GM12878 (cell line): Measurements from ENCODE around the gene LMO7. TPM values are rescaled to one million over a fixed set of nuclear protein-coding genes. Genes with fewer than 3 reads are reported as not detected.

Experiments
- ATAC-seq: fragments of 200-7000 bp; cut with Tn5 transposase; 3 replicates; pipeline ENCODE4 v1.9.1; 2020; ENCODE audit warnings: mild to moderate bottlenecking, moderate library complexity
- BruUV-seq: library from RNA; stranded (reverse); fragments of 400-500 nt; replicated peaks from 2 replicates; lab custom pipeline; 2021; lab: Mats Ljungman, UMichigan
- CTCF ChIA-PET: fragments of 300-600 bp; sonication (Branson Sonifier 250); formaldehyde crosslinking; extraction: SDS; loops from one replicate; lab custom pipeline; 2021; ENCODE audit warnings: inconsistent platforms; lab: Yijun Ruan, JAX
- POLR2A ChIA-PET: fragments of 350-600 bp; formaldehyde crosslinking; extraction: SDS; loops from one replicate; lab custom pipeline; 2021; ENCODE audit warnings: inconsistent platforms; lab: Charles Lee
- RAD21 ChIA-PET: fragments of 300-600 bp; sonication (Branson Sonifier 250); formaldehyde crosslinking; loops from one replicate; lab custom pipeline; 2023; ENCODE audit warnings: antibody characterized with exemption; ENCODE audit not compliant: unreplicated experiment; lab: Charles Lee
- SMC1A ChIA-PET: fragments of 300-600 bp; sonication (Branson Sonifier 250); formaldehyde crosslinking; loops from one replicate; lab custom pipeline; 2023; ENCODE audit not compliant: unreplicated experiment, uncharacterized antibody; lab: Charles Lee
- DNase-seq: peaks from one replicate; pipeline ENCODE4 v3.0.0-alpha.2; 2011; ENCODE audit warnings: low read depth, low spot score
- FAIRE-seq: peaks from 3 replicates; lab custom pipeline; 2011; peaks lifted over from hg19 to GRCh38; lab: Jason Lieb, UNC
- H2AFZ ChIP-seq: 2 replicates; pipeline ENCODE4 v1.6.0; 2011; ENCODE audit warnings: low read depth, low read length, control low read depth; ENCODE audit not compliant: control insufficient read depth
- H3K27ac ChIP-seq: 2 replicates; pipeline ENCODE4 v1.5.1; 2011; ENCODE audit warnings: control low read depth; ENCODE audit not compliant: control insufficient read depth, insufficient read depth
- H3K27me3 ChIP-seq, 2 experiments: replicated peaks in 1 of 2; 2 replicates each; pipeline versions ENCODE4 v1.6.0 to v1.6.1; 2011; ENCODE audit warnings: low read length in 1 of 2; ENCODE audit not compliant: control insufficient read depth in 2 of 2, insufficient read depth in 2 of 2
- H3K36me3 ChIP-seq, 2 experiments: 2 replicates each; pipeline ENCODE4 v1.5.1; 2011; ENCODE audit warnings: low read length in 1 of 2; ENCODE audit not compliant: control insufficient read depth in 2 of 2, insufficient read depth in 2 of 2
- H3K4me1 ChIP-seq: 2 replicates; pipeline ENCODE4 v1.6.1; 2011; ENCODE audit warnings: mild to moderate bottlenecking, low read length, moderate library complexity, mixed read lengths; ENCODE audit not compliant: control insufficient read depth, insufficient read depth
- H3K4me2 ChIP-seq: 2 replicates; pipeline ENCODE4 v1.6.0; 2011; ENCODE audit warnings: control low read depth; ENCODE audit not compliant: control insufficient read depth, insufficient read depth
- H3K4me3 ChIP-seq: fragments of 200-600 bp; sonication (generic); 2 replicates; pipeline ENCODE4 v1.5.1; 2016
- H3K79me2 ChIP-seq: 2 replicates; pipeline ENCODE4 v1.6.0; 2011; ENCODE audit warnings: low read length; ENCODE audit not compliant: control insufficient read depth, insufficient read depth
- H3K9ac ChIP-seq: 2 replicates; pipeline ENCODE4 v1.8.0; 2011; ENCODE audit warnings: low read length, control low read depth, mixed read lengths; ENCODE audit not compliant: control insufficient read depth, insufficient read depth
- H3K9me3 ChIP-seq: replicated peaks from 3 replicates; pipeline ENCODE4 v1.5.1; 2011; ENCODE audit warnings: mild to moderate bottlenecking, low read length; ENCODE audit not compliant: control insufficient read depth, insufficient read depth
- H4K20me1 ChIP-seq: 2 replicates; pipeline ENCODE4 v1.6.0; 2011; ENCODE audit not compliant: control insufficient read depth, insufficient read depth
- ASH2L ChIP-seq: fragments of 300-600, 200-600 bp; sonication (generic); IDR thresholded peaks from 2 replicates; pipeline ENCODE4 v1.6.1; 2017; ENCODE audit warnings: low read depth, mild to moderate bottlenecking, borderline replicate concordance
- CHD4 ChIP-seq: fragments of 200-600 bp; sonication (generic); IDR thresholded peaks from 2 replicates; pipeline ENCODE4 v1.6.1; 2016; ENCODE audit warnings: mild to moderate bottlenecking
- POLR2AphosphoS2 ChIP-seq: IDR thresholded peaks from 2 replicates; pipeline ENCODE4 v1.6.1; 2011; ENCODE audit warnings: low read depth, mild to moderate bottlenecking, low read length, improper control_type of control experiment, moderate library complexity
- RAD21 ChIP-seq: IDR thresholded peaks from 2 replicates; pipeline ENCODE4 v1.6.1; 2011; ENCODE audit warnings: mild to moderate bottlenecking, low read depth, low read length, moderate library complexity; ENCODE audit not compliant: insufficient read depth
- SMAD5 ChIP-seq: IDR thresholded peaks from 2 replicates; pipeline ENCODE4 v1.6.1; 2016; ENCODE audit warnings: antibody characterized with exemption, low read depth
- ZNF24 ChIP-seq: fragments of 450-650 bp; IDR thresholded peaks from 2 replicates; pipeline ENCODE4 v1.6.1; 2017; ENCODE audit warnings: antibody characterized with exemption, mild to moderate bottlenecking
- ZZZ3 ChIP-seq: IDR thresholded peaks from 2 replicates; pipeline ENCODE4 v1.6.1; 2011; ENCODE audit warnings: low read depth; ENCODE audit not compliant: control insufficient read depth, insufficient read length
- in situ Hi-C: fragments of 300-500 bp; cut with MboI; formaldehyde crosslinking; loops from 9 replicates; pipeline ENCODE4 v1.14.3; 2018; ENCODE audit warnings: mixed read lengths
- intact Hi-C: fragments of 100-400 bp; cut with micrococcal nuclease; formaldehyde crosslinking; loops from one replicate; pipeline ENCODE4 v1.14.2; 2022; ENCODE audit not compliant: unreplicated experiment
- polyA plus RNA-seq, 11 experiments: library from polyadenylated mRNA; depleted of rRNA in 4 of 11; unstranded in 6 of 11; stranded (reverse) in 5 of 11; fragments of >200 nt; fragmentation: Nextera tagmentation in 4 of 11; fragmentation: Illumina TruSeq in 1 of 11; extraction: Ambion mirVana in 4 of 11; extraction: Trizol in 1 of 11; gene quantifications; 1 replicate in 1 of 11; 2 replicates in 10 of 11; pipeline versions ENCODE4 v1.2.1 to v1.2.3, GENCODE V29; 2011 to 2016; ENCODE audit warnings: inconsistent platforms in 2 of 11, missing spikeins in 2 of 11, low read depth in 1 of 11
- total RNA-seq, 4 experiments: library from RNA; depleted of rRNA in 3 of 4; stranded (reverse); fragments of >200 nt in 3 of 4; fragmentation: Illumina TruSeq in 1 of 4; extraction: Trizol in 1 of 4; gene quantifications; 2 replicates each; pipeline versions ENCODE4 v1.2.1 to v1.2.3, GENCODE V29; 2013 to 2021
- TF ChIP-seq, protein P1 (sequence below): IDR thresholded peaks from 2 replicates; pipeline ENCODE4 v1.6.1; 2011; ENCODE audit warnings: mild to moderate bottlenecking, low read depth, low read length, moderate library complexity; ENCODE audit not compliant: insufficient replicate concordance
- TF ChIP-seq, protein P2 (sequence below): fragments of 150-350 bp; IDR thresholded peaks from 2 replicates; pipeline ENCODE4 v1.6.1; 2016; ENCODE audit warnings: low read depth, low read length
- TF ChIP-seq, protein P3 (sequence below): fragments of 450-650 bp; conservative IDR thresholded peaks from 2 replicates; pipeline ENCODE4 v1.6.1; 2017; ENCODE audit warnings: mild to moderate bottlenecking, moderate library complexity

LMO7 gene
- total and polyA plus RNA-seq, 10 of the 15 experiments (the other 5 are each of a cell fraction or from before 2014, with no cell fraction given), result 8.5 to 67.8 (median 36.8) TPM

DNA sequence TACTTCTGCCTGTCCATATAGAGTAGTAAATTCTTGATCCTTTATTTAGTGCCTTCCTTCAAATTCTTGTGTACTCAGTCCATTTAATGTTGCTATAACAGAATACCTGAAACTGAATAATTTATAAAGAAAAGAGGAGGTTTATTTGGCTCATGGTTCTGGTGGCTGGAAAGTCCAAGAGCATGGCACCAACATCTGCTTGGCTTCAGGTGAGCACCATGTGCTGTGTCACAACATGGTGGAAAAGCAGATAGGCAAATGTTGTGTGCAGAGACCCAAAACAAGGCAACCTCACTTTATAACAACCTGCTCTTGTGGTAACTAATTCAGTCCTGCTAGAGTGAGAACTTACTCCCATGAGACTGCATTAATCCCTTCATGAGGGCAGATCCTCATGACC is 195.3 kb downstream of the LMO7 start:
- H3K79me2 ChIP-seq, result no peaks in the 10 kb centered on the region
- H4K20me1 ChIP-seq, result no peaks in the 10 kb centered on the region
- no peak overlapping the region for H3K4me3 ChIP-seq
- intact Hi-C loops (no loop called here), in situ Hi-C loops (no loop called here)
- DNase-seq, result no peak
- H3K4me2 ChIP-seq, result no peak overlapping the region
- H2AFZ ChIP-seq, result no peak overlapping the region
- no peak for TF ChIP-seq ZNF24
- TF ChIP-seq, protein P1, sequence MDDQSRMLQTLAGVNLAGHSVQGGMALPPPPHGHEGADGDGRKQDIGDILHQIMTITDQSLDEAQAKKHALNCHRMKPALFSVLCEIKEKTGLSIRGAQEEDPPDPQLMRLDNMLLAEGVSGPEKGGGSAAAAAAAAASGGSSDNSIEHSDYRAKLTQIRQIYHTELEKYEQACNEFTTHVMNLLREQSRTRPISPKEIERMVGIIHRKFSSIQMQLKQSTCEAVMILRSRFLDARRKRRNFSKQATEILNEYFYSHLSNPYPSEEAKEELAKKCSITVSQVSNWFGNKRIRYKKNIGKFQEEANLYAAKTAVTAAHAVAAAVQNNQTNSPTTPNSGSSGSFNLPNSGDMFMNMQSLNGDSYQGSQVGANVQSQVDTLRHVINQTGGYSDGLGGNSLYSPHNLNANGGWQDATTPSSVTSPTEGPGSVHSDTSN, result no peak
- TF ChIP-seq RAD21, result no peak
- no peak for TF ChIP-seq CHD4
- no peak for TF ChIP-seq ZZZ3
- TF ChIP-seq, protein P2, sequence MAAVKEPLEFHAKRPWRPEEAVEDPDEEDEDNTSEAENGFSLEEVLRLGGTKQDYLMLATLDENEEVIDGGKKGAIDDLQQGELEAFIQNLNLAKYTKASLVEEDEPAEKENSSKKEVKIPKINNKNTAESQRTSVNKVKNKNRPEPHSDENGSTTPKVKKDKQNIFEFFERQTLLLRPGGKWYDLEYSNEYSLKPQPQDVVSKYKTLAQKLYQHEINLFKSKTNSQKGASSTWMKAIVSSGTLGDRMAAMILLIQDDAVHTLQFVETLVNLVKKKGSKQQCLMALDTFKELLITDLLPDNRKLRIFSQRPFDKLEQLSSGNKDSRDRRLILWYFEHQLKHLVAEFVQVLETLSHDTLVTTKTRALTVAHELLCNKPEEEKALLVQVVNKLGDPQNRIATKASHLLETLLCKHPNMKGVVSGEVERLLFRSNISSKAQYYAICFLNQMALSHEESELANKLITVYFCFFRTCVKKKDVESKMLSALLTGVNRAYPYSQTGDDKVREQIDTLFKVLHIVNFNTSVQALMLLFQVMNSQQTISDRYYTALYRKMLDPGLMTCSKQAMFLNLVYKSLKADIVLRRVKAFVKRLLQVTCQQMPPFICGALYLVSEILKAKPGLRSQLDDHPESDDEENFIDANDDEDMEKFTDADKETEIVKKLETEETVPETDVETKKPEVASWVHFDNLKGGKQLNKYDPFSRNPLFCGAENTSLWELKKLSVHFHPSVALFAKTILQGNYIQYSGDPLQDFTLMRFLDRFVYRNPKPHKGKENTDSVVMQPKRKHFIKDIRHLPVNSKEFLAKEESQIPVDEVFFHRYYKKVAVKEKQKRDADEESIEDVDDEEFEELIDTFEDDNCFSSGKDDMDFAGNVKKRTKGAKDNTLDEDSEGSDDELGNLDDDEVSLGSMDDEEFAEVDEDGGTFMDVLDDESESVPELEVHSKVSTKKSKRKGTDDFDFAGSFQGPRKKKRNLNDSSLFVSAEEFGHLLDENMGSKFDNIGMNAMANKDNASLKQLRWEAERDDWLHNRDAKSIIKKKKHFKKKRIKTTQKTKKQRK, result no peak
- TF ChIP-seq SMAD5, result no peak
- TF ChIP-seq, protein P3, sequence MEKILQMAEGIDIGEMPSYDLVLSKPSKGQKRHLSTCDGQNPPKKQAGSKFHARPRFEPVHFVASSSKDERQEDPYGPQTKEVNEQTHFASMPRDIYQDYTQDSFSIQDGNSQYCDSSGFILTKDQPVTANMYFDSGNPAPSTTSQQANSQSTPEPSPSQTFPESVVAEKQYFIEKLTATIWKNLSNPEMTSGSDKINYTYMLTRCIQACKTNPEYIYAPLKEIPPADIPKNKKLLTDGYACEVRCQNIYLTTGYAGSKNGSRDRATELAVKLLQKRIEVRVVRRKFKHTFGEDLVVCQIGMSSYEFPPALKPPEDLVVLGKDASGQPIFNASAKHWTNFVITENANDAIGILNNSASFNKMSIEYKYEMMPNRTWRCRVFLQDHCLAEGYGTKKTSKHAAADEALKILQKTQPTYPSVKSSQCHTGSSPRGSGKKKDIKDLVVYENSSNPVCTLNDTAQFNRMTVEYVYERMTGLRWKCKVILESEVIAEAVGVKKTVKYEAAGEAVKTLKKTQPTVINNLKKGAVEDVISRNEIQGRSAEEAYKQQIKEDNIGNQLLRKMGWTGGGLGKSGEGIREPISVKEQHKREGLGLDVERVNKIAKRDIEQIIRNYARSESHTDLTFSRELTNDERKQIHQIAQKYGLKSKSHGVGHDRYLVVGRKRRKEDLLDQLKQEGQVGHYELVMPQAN, result no peak
- no peak for TF ChIP-seq ASH2L
- no peak for TF ChIP-seq POLR2AphosphoS2
- no peaks in the 10 kb centered on the region; the same call in 1 of the 3 replicates for H3K9me3 ChIP-seq
- H3K36me3 ChIP-seq, result no peaks in the 10 kb centered on the region
- no peaks in the 10 kb centered on the region for H3K27me3 ChIP-seq
- no peaks in the 10 kb centered on the region for H3K4me1 ChIP-seq
- RAD21 ChIA-PET, result no interaction called here
- CTCF ChIA-PET, result interaction anchor here (1.8 to 2.1 kb wide), 2 partner anchors 38 to 136 kb away, joined by 3 to 6 read pairs; no protein-coding TSS in a partner anchor
- no peak for ATAC-seq
- H3K9ac ChIP-seq, result no peak overlapping the region
- H3K27ac ChIP-seq, result no peak overlapping the region
- POLR2A ChIA-PET, result interaction anchor here (0.6 kb wide), 1 partner anchor 1556 kb away, joined by 4 read pairs; no protein-coding TSS in a partner anchor
- BruUV-seq, result no TSS peak
- FAIRE-seq, result no peak
- SMC1A ChIA-PET, result no interaction called here
